ENCODE data around the gene PAK1IP1.
"Not testable (repeated sequence)": the region's sequence is repeated elsewhere in the genome, so short reads cannot be mapped to it uniquely, and the experiment has no call there.

PAK1IP1 gene

GRCh38 chr6:10690651-10691445 lies 3.9 kb upstream of the PAK1IP1 start:
- DNase-seq (ENCODE audit: low read depth, low spot score): no peak

GRCh38 chr6:10692965-10693538 lies 1.7 kb upstream of the PAK1IP1 start:
- DNase-seq (ENCODE audit: low read depth, low spot score): no peak

- DNase-seq (ENCODE audit: low read depth, low spot score): no peak
Observed at GRCh38 chr6:10695086-10695657, 400 bp downstream of the PAK1IP1 start.

GRCh38 chr6:10696655-10697054 lies 1.9 kb downstream of the PAK1IP1 start:
- no peak for DNase-seq (ENCODE audit: low read depth, low spot score)

GRCh38 chr6:10713962-10714361 lies 19.2 kb downstream of the PAK1IP1 start:
- DNase-seq (ENCODE audit: low read depth, low spot score): no peak

GRCh38 chr6:10719296-10719963 lies 24.7 kb downstream of the PAK1IP1 start:
- DNase-seq (ENCODE audit: low read depth, low spot score): no peak

- DNase-seq (ENCODE audit: low read depth, low spot score): no peak
Observed at GRCh38 chr6:10719964-10720264, 25.1 kb downstream of the PAK1IP1 start.

- no peak for DNase-seq (ENCODE audit: low read depth, low spot score)
Observed at GRCh38 chr6:10720265-10720959, 25.6 kb downstream of the PAK1IP1 start.

GRCh38 chr6:10720960-10721849 lies 26.4 kb downstream of the PAK1IP1 start:
- not testable (repeated sequence) for DNase-seq (ENCODE audit: low read depth, low spot score)

- DNase-seq (ENCODE audit: low read depth, low spot score): no peak
Observed at GRCh38 chr6:10721850-10722569, 27.2 kb downstream of the PAK1IP1 start.

GRCh38 chr6:10722570-10722819 lies 27.7 kb downstream of the PAK1IP1 start:
- DNase-seq (ENCODE audit: low read depth, low spot score): no peak

GRCh38 chr6:10722820-10723566 lies 28.2 kb downstream of the PAK1IP1 start, which contains the start of gene TMEM14C:
Gene TMEM14C (plus strand): TSS chr6:10723070. CDS start chr6:10724614, 1,544 bp downstream.
- DNase-seq (ENCODE audit: low read depth, low spot score): peak; percentile 94

GRCh38 chr6:10723567-10723881 lies 28.8 kb downstream of the PAK1IP1 start:
- DNase-seq (ENCODE audit: low read depth, low spot score): no peak

GRCh38 chr6:10725044-10725443 lies 30.3 kb downstream of the PAK1IP1 start:
- DNase-seq (ENCODE audit: low read depth, low spot score): no peak

- DNase-seq (ENCODE audit: low read depth, low spot score): no peak
Observed at GRCh38 chr6:10725716-10726115, 30.9 kb downstream of the PAK1IP1 start.

- no peak for DNase-seq (ENCODE audit: low read depth, low spot score)
Observed at GRCh38 chr6:10730254-10730653, 35.5 kb downstream of the PAK1IP1 start.

- DNase-seq (ENCODE audit: low read depth, low spot score): no peak
Observed at GRCh38 chr6:10733151-10733715, 38.5 kb downstream of the PAK1IP1 start.

GRCh38 chr6:10733863-10734262 lies 39.1 kb downstream of the PAK1IP1 start:
- DNase-seq (ENCODE audit: low read depth, low spot score): no peak

- DNase-seq (ENCODE audit: low read depth, low spot score): no peak
Observed at GRCh38 chr6:10736731-10737130, 42.0 kb downstream of the PAK1IP1 start.

- no peak for DNase-seq (ENCODE audit: low read depth, low spot score)
Observed at GRCh38 chr6:10740061-10740460, 45.3 kb downstream of the PAK1IP1 start.

All from iPS DF 19.7 (cell line).